Testis (tissue), 3 donors: ENCODE measurements around the gene SPSB1. TPM values are rescaled to one million over a fixed set of nuclear protein-coding genes. Genes with fewer than 3 reads are reported as not detected.

Experiments used
- DNase-seq: peaks from one replicate; pipeline ENCODE4 v3.0.0-alpha.2; 2019
- H3K27ac ChIP-seq, 2 donors: fragments of 200-600 bp; sonication (generic); one replicate each; pipeline ENCODE4 v1.5.1; 2019
- H3K27me3 ChIP-seq: fragments of 200-600 bp; sonication (generic); one replicate; pipeline ENCODE4 v1.5.1; 2019
- H3K36me3 ChIP-seq: fragments of 200-600 bp; sonication (generic); one replicate; pipeline ENCODE4 v1.5.1; 2017; ENCODE audit warnings: low read depth; ENCODE audit errors: missing control alignments
- H3K4me1 ChIP-seq: fragments of 200-600 bp; sonication (generic); one replicate; pipeline ENCODE4 v1.5.1; 2019
- H3K4me3 ChIP-seq, 2 donors: fragments of 200-600 bp; sonication (generic); one replicate each; pipeline ENCODE4 v1.5.1; 2017 to 2019
- H3K9me3 ChIP-seq: fragments of 200-600 bp; sonication (generic); one replicate; pipeline ENCODE4 v1.5.1; 2017
- CTCF ChIP-seq, 3 experiments: fragments of 450-650 bp in 2 of 3; fragments of 200-600 bp in 1 of 3; sonication (generic) in 1 of 3; IDR thresholded peaks; one replicate each; pipeline ENCODE4 v1.5.1; 2016 to 2019; ENCODE audit warnings: antibody characterized with exemption in 3 of 3, mild to moderate bottlenecking in 2 of 3, moderate library complexity in 1 of 3
- POLR2A ChIP-seq: fragments of 450-650 bp; IDR thresholded peaks from one replicate; pipeline ENCODE4 v1.6.1; 2017; ENCODE audit warnings: antibody characterized with exemption, mild to moderate bottlenecking, moderate library complexity
- WGBS, 2 donors: methylation state at CpG; one replicate each; pipeline ENCODE4 v1.1.5; 2018; 5-methylcytosine and 5-hydroxymethylcytosine counted together
- intact Hi-C: fragments of 100-400 bp; cut with DNase I; formaldehyde crosslinking; loops from one replicate; pipeline ENCODE4 v1.15.1; 2023; ENCODE audit warnings: low total_unique reads
- polyA plus RNA-seq: library from polyadenylated mRNA; stranded (reverse); fragments of 350-450 nt; fragmentation: Illumina TruSeq; extraction: RNeasy Lipid Tissue Mini Kit (QIAGEN cat#74804); gene quantifications from one replicate; pipeline ENCODE4 v1.2.3, GENCODE V29; 2014; ENCODE audit warnings: low read depth, low replicate concordance; ENCODE audit not compliant: insufficient read depth
- total RNA-seq, 2 donors: library from RNA; depleted of rRNA; stranded (reverse); fragments of >200 nt; gene quantifications; one replicate each; pipeline ENCODE4 v1.2.3, GENCODE V29; 2016

Gene SPSB1
- total and polyA plus RNA-seq, 3 donors from 2014 or later, result 19.8 to 37.9 (median 30.0) TPM

DNA sequence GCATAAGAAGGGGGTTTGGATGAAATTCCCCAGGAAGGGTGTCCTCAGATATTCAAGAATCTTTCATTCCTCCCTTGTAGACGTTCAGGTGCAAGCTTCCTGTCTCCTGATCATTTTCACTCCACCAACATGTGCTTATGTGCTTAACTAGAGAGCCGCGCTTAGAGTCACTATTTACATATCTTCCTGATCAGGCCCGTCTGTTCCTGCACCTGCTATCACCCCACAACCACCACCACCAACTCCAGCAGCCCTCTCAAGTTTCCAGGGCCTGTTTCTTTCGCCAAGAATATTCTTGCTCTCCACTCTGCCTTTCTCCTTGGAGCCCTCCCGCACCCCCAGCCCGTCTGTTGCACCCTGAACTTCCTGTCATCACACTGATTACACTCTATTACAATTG is 113.4 kb downstream of the SPSB1 start:
- H3K9me3 ChIP-seq, result no peaks in the 10 kb centered on the region
- H3K27ac ChIP-seq, result no peak overlapping the region
- intact Hi-C loops, result no loop called here
- DNase-seq, result no peak
- TF ChIP-seq POLR2A, result no peak
- no peak for TF ChIP-seq CTCF (IDR thresholded peaks at IDR 0.05)
- H3K4me3 ChIP-seq, result no peak overlapping the region
- no peaks in the 10 kb centered on the region for H3K36me3 ChIP-seq
- H3K27me3 ChIP-seq, result no peaks in the 10 kb centered on the region
- WGBS, 2 donors, result 81 to 83% methylated on average over 7 of the region's 7 CpGs
- peaks cover 7% of the 10 kb centered on the region for H3K4me1 ChIP-seq

DNA sequence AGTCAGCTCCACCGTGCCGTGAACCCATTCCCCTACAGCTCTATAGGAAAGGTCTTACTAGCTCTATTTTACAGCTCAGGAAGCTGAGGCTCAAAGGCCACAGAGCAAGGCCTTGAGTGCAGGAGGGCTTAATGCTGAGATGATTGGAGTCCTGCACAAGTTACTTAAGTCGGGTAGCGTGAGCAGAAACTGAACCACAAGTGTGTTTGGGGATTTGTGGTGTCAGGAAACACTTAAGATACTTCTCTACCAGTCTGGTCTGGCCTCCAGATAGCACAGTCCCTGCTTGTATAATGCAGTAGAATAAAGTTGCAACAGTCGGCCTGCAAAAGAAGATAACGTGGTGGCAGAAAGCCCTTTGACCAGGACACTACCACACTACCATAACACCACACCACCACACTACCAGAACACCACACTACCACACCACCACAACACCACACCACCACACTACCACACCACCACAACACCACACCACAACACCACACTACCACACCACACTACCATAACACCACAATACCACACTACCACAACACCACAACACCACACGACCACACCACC is 118.1 kb downstream of the SPSB1 start:
- intact Hi-C loops, result no loop called here
- H3K4me3 ChIP-seq, result no peak overlapping the region
- H3K27me3 ChIP-seq, result no peaks in the 10 kb centered on the region
- 61 to 69% methylated on average over 7 of the region's 7 CpGs for WGBS, 2 donors
- no peaks in the 10 kb centered on the region for H3K9me3 ChIP-seq
- no peak for TF ChIP-seq CTCF (IDR thresholded peaks at IDR 0.05)
- TF ChIP-seq POLR2A, result no peak
- H3K4me1 ChIP-seq, result peaks cover 29% of the 10 kb centered on the region
- DNase-seq, result peak; percentile 44
- no peaks in the 10 kb centered on the region for H3K36me3 ChIP-seq
- H3K27ac ChIP-seq, result no peak overlapping the region

DNA sequence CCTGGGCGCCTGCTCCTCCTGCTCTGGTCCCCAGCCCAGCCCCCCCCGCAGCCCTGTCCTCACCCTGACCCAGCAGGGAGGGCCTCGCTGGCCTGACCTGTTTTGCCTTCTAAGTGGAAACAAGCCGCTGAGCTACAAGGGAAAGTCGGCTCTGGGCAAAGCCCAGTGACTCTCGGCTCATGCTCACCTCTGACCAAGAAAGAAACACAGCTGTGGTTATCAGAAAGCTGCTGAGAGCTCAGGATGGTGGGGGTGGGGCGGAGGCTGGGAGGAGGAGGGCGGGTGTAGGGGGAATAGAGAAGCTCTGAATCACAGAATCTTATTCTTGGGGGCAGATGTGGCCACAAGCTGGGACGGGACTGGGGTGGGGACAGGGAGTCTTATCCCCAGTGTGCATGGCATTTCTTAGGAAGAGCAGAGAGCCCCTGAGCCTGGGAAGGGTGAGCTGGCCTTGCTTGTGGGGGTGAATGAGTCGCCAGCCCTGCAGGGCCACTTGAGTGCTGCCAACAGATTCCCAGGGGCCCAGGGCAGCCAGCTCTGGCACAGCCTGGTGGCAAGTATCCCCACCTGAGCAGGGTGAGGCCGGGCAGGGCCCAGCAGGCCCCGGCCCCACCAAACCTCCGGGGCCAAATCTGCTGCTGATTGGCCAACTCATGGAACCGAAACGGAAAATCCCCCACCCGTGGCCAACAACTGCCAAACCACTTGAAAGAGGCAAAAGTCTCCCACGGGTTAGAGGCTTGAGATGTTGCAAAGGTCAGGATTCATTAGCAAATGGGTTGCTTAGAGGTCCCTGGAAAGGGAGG is 120.6 kb downstream of the SPSB1 start:
- H3K27me3 ChIP-seq, result no peaks in the 10 kb centered on the region
- peak; percentile 76 for DNase-seq
- no peak for TF ChIP-seq CTCF (IDR thresholded peaks at IDR 0.05)
- no peak overlapping the region for H3K4me3 ChIP-seq
- 21 to 39% methylated on average over 13 to 17 of the region's 17 CpGs for WGBS, 2 donors
- peak overlapping the region; percentile 65 to 80 for H3K27ac ChIP-seq
- H3K4me1 ChIP-seq, result peaks cover 29% of the 10 kb centered on the region
- intact Hi-C loops, result no loop called here
- no peaks in the 10 kb centered on the region for H3K9me3 ChIP-seq
- no peaks in the 10 kb centered on the region for H3K36me3 ChIP-seq

GRCh38 chr1:9413877-9414213 is 121.2 kb downstream of the SPSB1 start:
- Histone ChIP-seq H3K27ac (peak overlapping the region; percentile 65 to 80), H3K4me3 (no peak overlapping the region), H3K27me3 (no peaks in the 10 kb centered on the region), H3K36me3 (no peaks in the 10 kb centered on the region), H3K9me3 (no peaks in the 10 kb centered on the region), H3K4me1 (peaks cover 29% of the 10 kb centered on the region)
- intact Hi-C loops, result no loop called here
- DNase-seq, result peak; percentile 50
- 30 to 59% methylated on average over 4 of the region's 4 CpGs for WGBS, 2 donors
- TF ChIP-seq CTCF (IDR thresholded peaks at IDR 0.05) (no peak), POLR2A (no peak)

DNA sequence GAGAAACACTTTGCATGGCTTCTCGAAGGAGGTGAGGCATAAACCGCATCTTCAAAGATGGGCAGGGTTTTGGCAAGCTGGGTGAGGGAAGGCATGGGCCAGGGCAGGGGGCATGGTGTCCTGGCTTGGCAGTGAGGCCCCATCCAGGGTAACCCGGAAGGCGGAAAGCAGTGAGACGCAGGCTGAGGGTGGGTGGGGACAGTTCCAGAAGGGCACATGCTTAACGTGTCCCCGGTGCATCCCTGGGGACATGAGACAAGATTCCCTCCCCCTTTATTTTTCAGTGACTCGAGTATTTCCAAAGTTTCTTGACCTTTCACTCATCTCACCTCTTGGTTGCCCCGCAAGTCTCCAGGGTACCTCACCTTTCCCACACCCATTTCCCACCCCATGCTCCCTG is 123.8 kb downstream of the SPSB1 start:
- DNase-seq, result no peak
- 92 to 93% methylated on average over 9 of the region's 9 CpGs for whole genome bisulfite sequencing, 2 donors
- TF ChIP-seq CTCF (IDR thresholded peaks at IDR 0.05) (no peak), POLR2A (no peak)
- no peak overlapping the region for H3K27ac ChIP-seq
- no peaks in the 10 kb centered on the region for H3K9me3 ChIP-seq
- no peaks in the 10 kb centered on the region for H3K27me3 ChIP-seq
- intact Hi-C loops, result no loop called here
- no peak overlapping the region for H3K4me3 ChIP-seq
- H3K4me1 ChIP-seq, result peaks cover 29% of the 10 kb centered on the region
- H3K36me3 ChIP-seq, result no peaks in the 10 kb centered on the region
